ENCODE results near the gene POLR1D.

The POLR1D gene

DNA sequence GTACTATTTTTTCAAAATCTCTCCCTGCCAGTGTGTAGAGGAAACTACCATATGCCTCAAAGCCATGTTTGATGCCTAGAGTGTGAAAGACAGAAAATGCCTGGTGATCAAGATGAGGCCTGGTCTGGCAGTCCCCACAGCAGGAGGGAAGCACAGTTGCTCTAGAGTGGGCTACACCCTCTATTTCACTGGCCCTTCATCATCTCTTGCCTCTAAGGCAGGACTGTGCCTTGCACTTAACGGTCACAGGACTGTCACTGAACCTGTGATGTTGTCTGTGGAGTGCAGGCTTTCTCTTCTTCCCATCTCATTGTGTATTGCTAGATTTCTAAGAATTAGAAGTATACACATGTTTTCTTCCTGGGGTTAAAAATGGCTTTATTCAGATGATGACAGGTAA lies 16.3 kb downstream of the POLR1D start:
- no CpG with 5 or more reads among the region's 1 CpG for WGBS (ENCODE audit: insufficient coverage, insufficient read length)
- H3K9me3 ChIP-seq (ENCODE audit: control insufficient read depth, insufficient read depth, low read length), result no peaks in the 10 kb centered on the region; the same call in 1 of the 2 replicates
- no peaks in the 10 kb centered on the region for H3K4me1 ChIP-seq (ENCODE audit: control insufficient read depth, insufficient read depth, low read length)
- H3K27me3 ChIP-seq (ENCODE audit: control insufficient read depth, insufficient read depth, low read length), result no peaks in the 10 kb centered on the region
- no peaks in the 10 kb centered on the region for H3K36me3 ChIP-seq (ENCODE audit: control insufficient read depth, insufficient read depth, low read length)
- no peak overlapping the region for H3K27ac ChIP-seq (ENCODE audit: low read length)
- no peak for DNase-seq (ENCODE audit: low read depth, low spot score)
- no peak overlapping the region for H3K4me3 ChIP-seq (ENCODE audit: low read length)

DNA sequence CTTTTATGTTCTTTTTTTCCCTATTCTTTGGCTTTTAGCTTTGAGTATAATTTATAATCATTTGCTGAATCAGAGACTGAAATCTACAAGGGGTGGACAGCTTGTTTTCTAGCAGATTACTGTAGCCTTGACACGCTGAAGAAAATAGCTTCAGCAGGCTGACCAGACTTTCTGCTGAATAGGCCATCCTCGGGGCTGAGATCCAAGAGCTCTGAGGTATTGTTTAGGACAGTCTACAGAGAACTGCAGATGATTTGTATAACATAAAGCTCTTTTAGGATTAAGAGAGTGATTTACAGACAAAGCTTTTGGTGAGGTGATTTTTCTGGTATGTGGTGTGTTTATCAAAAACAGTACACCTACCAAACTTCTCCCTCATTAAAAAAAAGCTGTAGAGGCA lies 16.8 kb downstream of the POLR1D start:
- DNase-seq (ENCODE audit: low read depth, low spot score), result no peak

DNA sequence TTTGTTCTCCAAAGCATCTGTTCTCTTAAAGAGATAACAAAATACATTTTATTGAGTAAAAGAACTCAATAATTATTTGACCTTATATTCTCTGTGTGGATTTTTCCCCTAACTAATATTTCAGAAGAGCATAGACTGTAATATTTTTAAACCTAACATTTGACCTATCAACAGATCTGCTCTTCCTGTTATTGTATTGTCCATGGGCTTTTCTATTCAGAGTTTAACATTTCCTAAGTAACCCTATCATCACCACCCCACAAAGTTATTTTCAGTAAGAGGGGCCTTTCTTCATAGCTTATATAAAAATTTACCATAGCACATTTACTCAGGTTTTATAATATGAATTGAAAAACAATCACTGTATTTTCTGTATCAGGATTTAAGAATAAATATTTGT lies 17.5 kb downstream of the POLR1D start:
- no peak for DNase-seq (ENCODE audit: low read depth, low spot score)
- no peaks in the 10 kb centered on the region for H3K4me1 ChIP-seq (ENCODE audit: control insufficient read depth, insufficient read depth, low read length)
- no peaks in the 10 kb centered on the region for H3K36me3 ChIP-seq (ENCODE audit: control insufficient read depth, insufficient read depth, low read length)
- H3K9me3 ChIP-seq (ENCODE audit: control insufficient read depth, insufficient read depth, low read length), result no peaks in the 10 kb centered on the region; the same call in 1 of the 2 replicates
- no peak overlapping the region for H3K4me3 ChIP-seq (ENCODE audit: low read length)
- no peaks in the 10 kb centered on the region for H3K27me3 ChIP-seq (ENCODE audit: control insufficient read depth, insufficient read depth, low read length)
- H3K27ac ChIP-seq (ENCODE audit: low read length), result no peak overlapping the region

More for the DNA sequence above, 16.8 kb downstream of the POLR1D start:
- H3K27me3 ChIP-seq (ENCODE audit: control insufficient read depth, insufficient read depth, low read length), result no peaks in the 10 kb centered on the region
- H3K4me3 ChIP-seq (ENCODE audit: low read length), result no peak overlapping the region
- H3K9me3 ChIP-seq (ENCODE audit: control insufficient read depth, insufficient read depth, low read length), result no peaks in the 10 kb centered on the region; the same call in 1 of the 2 replicates
- H3K27ac ChIP-seq (ENCODE audit: low read length), result no peak overlapping the region
- no CpG with 5 or more reads among the region's 2 CpGs for WGBS (ENCODE audit: insufficient coverage, insufficient read length)
- no peaks in the 10 kb centered on the region for H3K36me3 ChIP-seq (ENCODE audit: control insufficient read depth, insufficient read depth, low read length)
- no peaks in the 10 kb centered on the region for H3K4me1 ChIP-seq (ENCODE audit: control insufficient read depth, insufficient read depth, low read length)

DNA sequence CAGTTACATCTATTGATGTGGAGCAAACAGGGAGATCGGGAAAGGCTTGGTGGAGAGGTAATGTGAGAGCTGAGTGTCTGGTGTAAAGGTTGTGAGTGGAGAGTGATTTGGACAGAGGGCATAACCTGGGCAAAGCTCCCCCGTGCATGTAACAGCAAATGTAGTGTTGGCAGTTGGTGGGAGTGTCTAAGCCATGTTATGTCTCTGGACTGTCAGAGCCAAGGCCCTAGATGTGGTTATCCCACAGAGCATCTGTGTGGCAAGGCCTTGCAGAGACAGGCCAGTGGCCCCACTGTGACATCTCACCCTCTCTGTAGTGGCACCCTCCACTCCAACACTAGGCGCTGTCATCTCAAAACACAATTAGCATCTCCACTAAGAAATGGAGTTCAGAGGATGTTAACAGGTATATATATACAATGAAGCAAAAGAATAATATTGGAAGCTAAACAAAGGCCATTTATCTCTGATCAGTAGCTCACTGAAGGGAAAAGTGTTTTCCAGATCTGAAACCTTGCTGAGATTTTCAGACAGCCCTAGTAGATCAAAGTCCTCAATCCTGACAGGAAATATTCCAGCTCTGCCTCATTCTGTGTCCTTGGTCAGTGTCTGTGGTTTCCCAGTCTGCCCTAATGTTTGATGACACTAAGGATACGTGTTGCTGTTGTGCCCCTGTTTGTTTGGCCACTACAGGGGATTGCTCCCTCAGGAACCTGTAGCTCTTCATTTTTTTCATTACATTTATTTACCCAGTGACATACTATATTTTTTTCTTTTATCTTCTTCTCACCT lies 20.2 kb downstream of the POLR1D start:
- H3K27me3 ChIP-seq (ENCODE audit: control insufficient read depth, insufficient read depth, low read length), result no peaks in the 10 kb centered on the region
- H3K4me3 ChIP-seq (ENCODE audit: low read length), result no peak overlapping the region
- H3K36me3 ChIP-seq (ENCODE audit: control insufficient read depth, insufficient read depth, low read length), result no peaks in the 10 kb centered on the region
- DNase-seq (ENCODE audit: low read depth, low spot score), result no peak
- H3K9me3 ChIP-seq (ENCODE audit: control insufficient read depth, insufficient read depth, low read length), result no peaks in the 10 kb centered on the region; the same call in 1 of the 2 replicates
- H3K4me1 ChIP-seq (ENCODE audit: control insufficient read depth, insufficient read depth, low read length), result peaks cover 2% of the 10 kb centered on the region; the same call in 1 of the 2 replicates
- H3K27ac ChIP-seq (ENCODE audit: low read length), result no peak overlapping the region
- 100% methylated on average over 1 of the region's 4 CpGs for WGBS (ENCODE audit: insufficient coverage, insufficient read length)

DNA sequence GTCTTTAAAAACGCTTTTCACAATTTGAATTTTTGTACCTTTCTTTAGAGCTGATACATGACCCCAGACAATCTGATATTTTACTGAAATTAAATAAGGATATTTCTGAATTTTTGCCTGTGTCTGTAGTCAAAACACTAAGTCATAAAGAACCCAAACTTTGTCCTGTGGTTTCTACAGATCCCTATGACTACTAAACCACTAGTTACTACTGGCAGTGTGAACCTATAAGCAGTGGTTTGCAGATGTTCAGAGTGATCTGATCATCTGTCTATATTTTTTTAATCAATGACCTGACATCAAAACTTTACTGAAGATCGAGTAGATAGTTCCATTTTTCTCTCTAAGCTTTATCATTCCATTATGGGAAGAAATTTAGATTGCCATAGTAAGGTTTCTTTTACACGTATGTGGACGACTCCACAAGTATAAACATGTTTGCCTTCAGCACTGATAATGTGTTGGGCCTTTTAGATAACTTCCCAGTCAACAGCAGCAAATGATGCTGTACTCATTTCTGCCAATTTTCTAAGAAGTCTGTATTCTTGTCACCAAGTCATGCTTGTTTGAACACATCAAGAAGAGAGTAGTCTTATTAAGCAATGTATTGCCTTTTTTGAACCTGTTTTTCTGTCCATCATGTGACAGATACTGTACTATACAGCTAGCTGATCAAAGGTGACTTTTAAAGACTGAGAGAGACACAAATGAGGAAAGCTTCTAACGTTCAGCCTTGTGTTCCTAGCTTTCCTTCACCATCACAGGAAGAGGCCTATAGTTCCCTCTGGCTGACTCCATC lies 21.8 kb downstream of the POLR1D start:
- no CpG with 5 or more reads among the region's 5 CpGs for WGBS (ENCODE audit: insufficient coverage, insufficient read length)
- Histone ChIP-seq H3K4me1 (ENCODE audit: control insufficient read depth, insufficient read depth, low read length) (peaks cover 2% of the 10 kb centered on the region; the same call in 1 of the 2 replicates), H3K9me3 (ENCODE audit: control insufficient read depth, insufficient read depth, low read length) (no peaks in the 10 kb centered on the region), H3K27me3 (ENCODE audit: control insufficient read depth, insufficient read depth, low read length) (no peaks in the 10 kb centered on the region), H3K4me3 (ENCODE audit: low read length) (no peak overlapping the region), H3K36me3 (ENCODE audit: control insufficient read depth, insufficient read depth, low read length) (no peaks in the 10 kb centered on the region), H3K27ac (ENCODE audit: low read length) (no peak overlapping the region)
- DNase-seq (ENCODE audit: low read depth, low spot score), result no peak

DNA sequence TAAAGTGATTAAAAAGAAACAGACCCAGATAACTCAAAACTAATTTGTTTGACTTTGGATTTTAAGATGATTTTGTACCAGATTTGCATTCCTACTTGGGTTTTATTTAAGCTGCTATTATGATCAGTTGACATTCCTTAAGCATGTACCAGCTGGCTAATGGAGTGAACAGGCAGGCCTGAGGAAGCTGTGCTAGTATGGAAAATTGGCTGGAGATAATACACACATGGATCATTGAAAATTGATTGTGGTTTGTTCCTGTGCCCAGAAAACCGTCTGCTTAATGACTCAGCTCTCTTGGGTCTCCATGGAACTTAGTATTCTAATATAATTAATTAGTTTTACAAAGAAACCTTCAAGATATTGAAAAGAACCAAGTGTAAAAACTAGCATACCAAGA lies 22.6 kb downstream of the POLR1D start:
- no peak for DNase-seq (ENCODE audit: low read depth, low spot score)
- no peaks in the 10 kb centered on the region for H3K9me3 ChIP-seq (ENCODE audit: control insufficient read depth, insufficient read depth, low read length)
- H3K4me1 ChIP-seq (ENCODE audit: control insufficient read depth, insufficient read depth, low read length), result peaks cover 2% of the 10 kb centered on the region; the same call in 1 of the 2 replicates
- H3K27me3 ChIP-seq (ENCODE audit: control insufficient read depth, insufficient read depth, low read length), result no peaks in the 10 kb centered on the region
- no peaks in the 10 kb centered on the region; the same call in 1 of the 2 replicates for H3K36me3 ChIP-seq (ENCODE audit: control insufficient read depth, insufficient read depth, low read length)
- no peak overlapping the region for H3K27ac ChIP-seq (ENCODE audit: low read length)
- H3K4me3 ChIP-seq (ENCODE audit: low read length), result no peak overlapping the region
- WGBS (ENCODE audit: insufficient coverage, insufficient read length), result no CpG with 5 or more reads among the region's 1 CpG

DNA sequence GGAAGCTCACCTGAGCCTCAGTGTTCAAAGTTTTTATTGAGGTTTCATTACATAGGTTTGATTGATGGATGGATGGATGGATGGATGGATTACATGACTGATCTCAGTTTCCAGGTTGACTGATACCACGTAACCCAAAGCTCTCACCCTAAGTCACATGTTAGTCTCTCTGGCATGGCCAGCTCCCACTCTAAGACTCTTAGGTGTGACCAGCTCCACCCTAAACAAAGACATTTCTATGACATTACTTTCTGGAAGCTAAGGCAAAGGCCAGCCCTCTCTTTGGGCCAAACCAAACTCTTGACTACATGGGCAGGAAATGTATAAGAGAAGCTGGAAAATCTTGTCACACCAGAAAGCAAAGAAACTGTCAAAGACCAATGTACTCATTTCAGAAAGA lies 28.6 kb downstream of the POLR1D start:
- H3K4me3 ChIP-seq (ENCODE audit: low read length), result no peak overlapping the region
- H3K9me3 ChIP-seq (ENCODE audit: control insufficient read depth, insufficient read depth, low read length), result peaks cover 5% of the 10 kb centered on the region
- peaks cover 2% of the 10 kb centered on the region; the same call in 1 of the 2 replicates for H3K4me1 ChIP-seq (ENCODE audit: control insufficient read depth, insufficient read depth, low read length)
- peaks cover 10% of the 10 kb centered on the region; the same call in 1 of the 2 replicates for H3K36me3 ChIP-seq (ENCODE audit: control insufficient read depth, insufficient read depth, low read length)
- H3K27me3 ChIP-seq (ENCODE audit: control insufficient read depth, insufficient read depth, low read length), result no peaks in the 10 kb centered on the region
- WGBS (ENCODE audit: insufficient coverage, insufficient read length), result no CpG with 5 or more reads among the region's 1 CpG
- no peak for DNase-seq (ENCODE audit: low read depth, low spot score)
- no peak overlapping the region for H3K27ac ChIP-seq (ENCODE audit: low read length)

DNA sequence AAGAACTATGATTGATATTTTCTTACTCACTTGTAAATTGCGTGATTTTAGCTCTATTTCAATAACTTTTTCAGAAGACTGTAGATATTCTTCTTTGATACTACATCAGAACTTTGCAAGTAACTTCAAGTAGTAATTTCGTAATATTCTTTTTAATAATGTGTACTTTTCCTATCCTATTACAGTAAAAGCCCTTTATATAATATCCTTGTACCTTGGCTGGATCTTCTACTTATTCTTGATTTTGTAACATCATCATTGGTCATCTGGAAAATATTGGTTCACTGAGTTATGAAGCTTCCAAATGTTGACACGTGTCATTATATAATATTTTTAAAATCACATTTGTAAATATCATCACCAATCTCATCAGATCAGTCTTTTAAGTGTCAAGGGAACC lies 32.4 kb downstream of the POLR1D start:
- DNase-seq (ENCODE audit: low read depth, low spot score), result no peak
- H3K27ac ChIP-seq (ENCODE audit: low read length), result no peak overlapping the region
- WGBS (ENCODE audit: insufficient coverage, insufficient read length), result no CpG with 5 or more reads among the region's 3 CpGs
- H3K4me1 ChIP-seq (ENCODE audit: control insufficient read depth, insufficient read depth, low read length), result no peaks in the 10 kb centered on the region
- H3K9me3 ChIP-seq (ENCODE audit: control insufficient read depth, insufficient read depth, low read length), result peaks cover 5% of the 10 kb centered on the region
- H3K36me3 ChIP-seq (ENCODE audit: control insufficient read depth, insufficient read depth, low read length), result peaks cover 10% of the 10 kb centered on the region; the same call in 1 of the 2 replicates
- no peaks in the 10 kb centered on the region for H3K27me3 ChIP-seq (ENCODE audit: control insufficient read depth, insufficient read depth, low read length)
- H3K4me3 ChIP-seq (ENCODE audit: low read length), result no peak overlapping the region

DNA sequence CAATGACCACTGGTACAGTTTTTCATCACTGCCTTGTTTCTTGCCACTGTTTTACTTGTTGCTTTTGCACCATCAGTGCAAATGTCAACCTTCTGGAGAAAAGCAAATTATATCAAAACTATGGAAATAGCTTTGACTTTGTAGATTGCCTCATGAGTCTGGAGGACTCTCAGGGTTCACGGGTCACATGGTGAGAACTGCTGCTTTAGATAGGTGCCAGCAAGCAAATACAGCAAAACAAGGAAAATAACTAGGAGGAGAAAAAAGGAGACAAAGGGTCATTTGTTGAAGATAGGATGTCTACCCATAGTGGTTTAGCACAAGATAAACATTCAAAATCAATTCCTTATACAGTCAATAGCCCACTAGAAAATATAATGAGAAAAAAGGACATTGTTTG lies 33.1 kb downstream of the POLR1D start:
- H3K4me3 ChIP-seq (ENCODE audit: low read length), result no peak overlapping the region
- no peaks in the 10 kb centered on the region for H3K4me1 ChIP-seq (ENCODE audit: control insufficient read depth, insufficient read depth, low read length)
- no CpG with 5 or more reads among the region's 1 CpG for WGBS (ENCODE audit: insufficient coverage, insufficient read length)
- no peak overlapping the region for H3K27ac ChIP-seq (ENCODE audit: low read length)
- peaks cover 7% of the 10 kb centered on the region; the same call in 1 of the 2 replicates for H3K36me3 ChIP-seq (ENCODE audit: control insufficient read depth, insufficient read depth, low read length)
- H3K27me3 ChIP-seq (ENCODE audit: control insufficient read depth, insufficient read depth, low read length), result no peaks in the 10 kb centered on the region
- peaks cover 5% of the 10 kb centered on the region for H3K9me3 ChIP-seq (ENCODE audit: control insufficient read depth, insufficient read depth, low read length)
- no peak for DNase-seq (ENCODE audit: low read depth, low spot score)

DNA sequence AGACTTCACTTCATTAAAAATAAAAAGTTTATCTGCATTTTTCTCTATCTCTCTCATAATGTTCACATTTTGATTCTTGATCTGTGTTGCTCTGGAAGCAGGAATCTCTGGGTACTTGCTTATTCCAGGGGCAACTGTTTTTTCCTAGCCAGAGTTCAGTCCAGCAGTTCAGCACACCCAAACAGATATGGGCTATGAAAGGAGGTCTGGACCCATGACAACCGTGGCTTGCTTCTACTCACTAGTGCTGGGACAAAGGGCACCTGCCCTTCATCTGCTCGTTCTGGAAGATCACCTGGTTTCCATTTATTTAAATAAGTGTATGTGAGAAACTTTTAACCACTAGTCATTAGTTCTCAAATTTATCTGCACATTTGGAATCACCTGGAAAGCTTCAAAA lies 36.0 kb downstream of the POLR1D start:
- H3K4me1 ChIP-seq (ENCODE audit: control insufficient read depth, insufficient read depth, low read length), result no peaks in the 10 kb centered on the region
- no peaks in the 10 kb centered on the region for H3K9me3 ChIP-seq (ENCODE audit: control insufficient read depth, insufficient read depth, low read length)
- no peaks in the 10 kb centered on the region for H3K27me3 ChIP-seq (ENCODE audit: control insufficient read depth, insufficient read depth, low read length)
- no peak overlapping the region for H3K4me3 ChIP-seq (ENCODE audit: low read length)
- DNase-seq (ENCODE audit: low read depth, low spot score), result no peak
- no peaks in the 10 kb centered on the region for H3K36me3 ChIP-seq (ENCODE audit: control insufficient read depth, insufficient read depth, low read length)
- no CpG with 5 or more reads among the region's 2 CpGs for WGBS (ENCODE audit: insufficient coverage, insufficient read length)
- H3K27ac ChIP-seq (ENCODE audit: low read length), result no peak overlapping the region

Measured in iPS DF 6.9 (cell line).